B cell (primary cell): ENCODE data around the gene RASD1. TPM values are rescaled to one million over a fixed set of nuclear protein-coding genes. Genes with fewer than 3 reads are reported as not detected.

Experiments
- ATAC-seq: fragments of 200-7000 bp; cut with Tn5 transposase; one replicate; pipeline ENCODE4 v1.10.0; 2021; ENCODE audit warnings: low read depth, mild to moderate bottlenecking, moderate number of reproducible peaks, moderate library complexity
- CTCF ChIA-PET: fragments of 350-600 bp; sonication (Branson Sonifier 250); formaldehyde crosslinking; loops from one replicate; lab custom pipeline; 2021; ENCODE audit warnings: antibody characterized with exemption, inconsistent platforms; lab: Charles Lee
- POLR2A ChIA-PET: fragments of 350-600 bp; sonication (Branson Sonifier 250); formaldehyde crosslinking; loops from one replicate; lab custom pipeline; 2021; ENCODE audit warnings: antibody characterized with exemption; lab: Charles Lee
- DNase-seq: peaks from one replicate; pipeline ENCODE4 v3.0.0; 2013
- H2AFZ ChIP-seq: 2 replicates; pipeline ENCODE4 v1.6.1; 2012; ENCODE audit warnings: mild to moderate bottlenecking, low read depth, low read length; ENCODE audit not compliant: insufficient read depth, poor library complexity, severe bottlenecking
- H3K27ac ChIP-seq, 2 donors: 1 replicate in 1 of 2; 2 replicates in 1 of 2; pipeline ENCODE4 v1.5.1; 2012 to 2013; ENCODE audit warnings: low read length in 2 of 2, mild to moderate bottlenecking in 2 of 2, moderate library complexity in 1 of 2
- H3K27me3 ChIP-seq, 4 experiments: fragments of 200-600 bp in 1 of 4; sonication (generic) in 1 of 4; replicated peaks in 1 of 4; 1 replicate in 2 of 4; 2 replicates in 2 of 4; pipeline versions ENCODE4 v1.6.1 to v1.7.0; 2013 to 2016; ENCODE audit warnings: low read length in 3 of 4, mild to moderate bottlenecking in 2 of 4, mixed read lengths in 1 of 4, moderate library complexity in 1 of 4; ENCODE audit not compliant: insufficient read depth in 4 of 4, control insufficient read depth in 3 of 4; ENCODE audit errors: control extremely low read depth in 1 of 4
- H3K36me3 ChIP-seq, 2 experiments: replicated peaks in 1 of 2; 1 replicate in 1 of 2; 2 replicates in 1 of 2; pipeline versions ENCODE4 v1.6.1 to v1.7.1; 2013; ENCODE audit warnings: low read length in 1 of 2; ENCODE audit not compliant: insufficient read depth in 2 of 2, control insufficient read depth in 1 of 2; ENCODE audit errors: control extremely low read depth in 1 of 2, extremely low read depth in 1 of 2
- H3K4me1 ChIP-seq, 2 donors: fragments of 200-600 bp in 1 of 2; sonication (generic) in 1 of 2; 1 replicate in 1 of 2; 2 replicates in 1 of 2; pipeline versions ENCODE4 v1.5.1 to v1.6.1; 2013 to 2017; ENCODE audit warnings: low read length in 2 of 2; ENCODE audit not compliant: control insufficient read depth in 2 of 2, insufficient read depth in 2 of 2
- H3K4me2 ChIP-seq: replicated peaks from 2 replicates; pipeline ENCODE3; 2012; ENCODE audit warnings: mild to moderate bottlenecking, low read depth, low read length; ENCODE audit not compliant: poor library complexity, severe bottlenecking
- H3K4me3 ChIP-seq, 5 experiments: fragments of 200-600 bp in 1 of 5; sonication (generic) in 1 of 5; 1 replicate in 3 of 5; 2 replicates in 2 of 5; pipeline versions ENCODE4 v1.5.1 to v1.7.0; 2011 to 2016; ENCODE audit warnings: low read length in 4 of 5, mild to moderate bottlenecking in 4 of 5, low read depth in 2 of 5, control low read depth in 1 of 5, moderate library complexity in 1 of 5; ENCODE audit not compliant: insufficient read depth in 1 of 5; ENCODE audit errors: control extremely low read depth in 1 of 5, extremely low read depth in 1 of 5
- H3K79me2 ChIP-seq: fragments of 200-600 bp; sonication (generic); one replicate; pipeline ENCODE4 v1.6.0; 2016; ENCODE audit warnings: low read length; ENCODE audit not compliant: control insufficient read depth, insufficient read depth
- H3K9ac ChIP-seq: fragments of 200-600 bp; sonication (generic); 2 replicates; pipeline ENCODE4 v1.6.1; 2017; ENCODE audit warnings: mild to moderate bottlenecking, low read length, moderate library complexity
- H3K9me3 ChIP-seq, 3 donors: one replicate each; pipeline versions ENCODE4 v1.6.1 to v1.7.1; 2013; ENCODE audit warnings: low read length in 2 of 3; ENCODE audit not compliant: control insufficient read depth in 2 of 3, insufficient read depth in 1 of 3; ENCODE audit errors: control extremely low read depth in 1 of 3
- H4K20me1 ChIP-seq: 2 replicates; pipeline ENCODE4 v1.6.0; 2012; ENCODE audit warnings: mild to moderate bottlenecking, low read length; ENCODE audit not compliant: insufficient read depth, control insufficient read depth, poor library complexity, severe bottlenecking
- H3K27ac Mint-ChIP-seq: one replicate; pipeline ENCODE4 v1.8.0; 2021; ENCODE audit warnings: mixed read lengths
- H3K27me3 Mint-ChIP-seq: one replicate; pipeline ENCODE4 v1.8.0; 2021; ENCODE audit warnings: mixed read lengths
- H3K4me1 Mint-ChIP-seq: one replicate; pipeline ENCODE4 v1.8.0; 2021; ENCODE audit warnings: mixed read lengths
- H3K4me3 Mint-ChIP-seq: one replicate; pipeline ENCODE4 v1.8.0; 2021; ENCODE audit warnings: mixed read lengths
- H3K9me3 Mint-ChIP-seq: one replicate; pipeline ENCODE4 v1.8.0; 2022; ENCODE audit warnings: mixed read lengths; ENCODE audit not compliant: insufficient read depth
- CTCF ChIP-seq: fragments of 200-600 bp; IDR thresholded peaks from one replicate; pipeline ENCODE4 v1.8.0; 2022; ENCODE audit warnings: antibody characterized with exemption, mild to moderate bottlenecking
- EZH2 ChIP-seq: IDR thresholded peaks from 2 replicates; pipeline ENCODE4 v1.6.1; 2012; ENCODE audit warnings: borderline replicate concordance, low read depth, mild to moderate bottlenecking, moderate library complexity, low read length; ENCODE audit not compliant: insufficient read depth, poor library complexity, severe bottlenecking
- WGBS: methylation state at CpG from one replicate; pipeline ENCODE4 v1.1.5; 2013; ENCODE audit warnings: missing lambda C conversion rate; ENCODE audit not compliant: insufficient coverage; 5-methylcytosine and 5-hydroxymethylcytosine counted together
- intact Hi-C: fragments of 100-400 bp; cut with micrococcal nuclease; formaldehyde crosslinking; loops from one replicate; pipeline ENCODE4 v1.10.0; 2022
- polyA plus RNA-seq: library from polyadenylated mRNA; depleted of rRNA; stranded (reverse); fragments of >200 nt; gene quantifications from 2 replicates; pipeline ENCODE4 v1.2.3, GENCODE V29; 2012
- total RNA-seq, 2 donors: library from RNA; stranded (reverse); fragments of 120-200 nt in 1 of 2; gene quantifications; 1 replicate in 1 of 2; 2 replicates in 1 of 2; pipeline versions ENCODE4 v1.2.3 to v1.2.4, GENCODE V29; 2013 to 2022

Gene RASD1
- total and polyA plus RNA-seq, 2 donors (not counting 1 experiment from before 2014, with no cell fraction given) = 0.95 to 3.2 TPM

- ChIA-PET CTCF (no interaction called here), POLR2A (no interaction called here)
- no peaks in the 10 kb centered on the region for H3K9me3 ChIP-seq
- H3K9me3 Mint-ChIP-seq = no peaks in the 10 kb centered on the region
- H2AFZ ChIP-seq = no peak overlapping the region
- H3K27ac ChIP-seq = no peak overlapping the region
- no peak overlapping the region for H3K9ac ChIP-seq
- peaks cover 0 to 3% of the 10 kb centered on the region in 2 experiments for H3K36me3 ChIP-seq
- no peaks in the 10 kb centered on the region for H3K4me1 ChIP-seq
- H3K79me2 ChIP-seq = peaks cover 5% of the 10 kb centered on the region
- intact Hi-C loops = no loop called here
- DNase-seq (no peak), ATAC-seq (no peak)
- H3K4me3 ChIP-seq = no peak overlapping the region
- 95% methylated on average over 13 of the region's 19 CpGs for WGBS
- no peak overlapping the region for H3K4me2 ChIP-seq
- H3K27me3 Mint-ChIP-seq = no peaks in the 10 kb centered on the region
- no peaks in the 10 kb centered on the region for H4K20me1 ChIP-seq
- TF ChIP-seq CTCF (no peak), EZH2 (no peak)
- no peaks in the 10 kb centered on the region for H3K27me3 ChIP-seq
- no peaks in the 10 kb centered on the region for H3K4me1 Mint-ChIP-seq
- no peak overlapping the region for H3K4me3 Mint-ChIP-seq
- H3K27ac Mint-ChIP-seq = no peak overlapping the region
Measured at GRCh38 chr17:17523731-17524490, 27.7 kb upstream of the RASD1 start.

GRCh38 chr17:17523001-17523730 lies 27.0 kb upstream of the RASD1 start:
- no peaks in the 10 kb centered on the region for H3K4me1 ChIP-seq
- H3K4me3 ChIP-seq = no peak overlapping the region
- intact Hi-C loops = no loop called here
- ChIA-PET CTCF (no interaction called here), POLR2A (no interaction called here)
- H3K79me2 ChIP-seq = no peaks in the 10 kb centered on the region
- H3K9me3 ChIP-seq = no peaks in the 10 kb centered on the region
- no peaks in the 10 kb centered on the region for H3K4me1 Mint-ChIP-seq
- no peak overlapping the region for H3K27ac ChIP-seq
- H2AFZ ChIP-seq = no peak overlapping the region
- no peak overlapping the region for H3K27ac Mint-ChIP-seq
- H3K4me3 Mint-ChIP-seq = no peak overlapping the region
- no peak overlapping the region for H3K9ac ChIP-seq
- ATAC-seq (no peak), DNase-seq (no peak)
- 65% methylated on average over 13 of the region's 14 CpGs for WGBS
- H4K20me1 ChIP-seq = no peaks in the 10 kb centered on the region
- no peak overlapping the region for H3K4me2 ChIP-seq
- no peaks in the 10 kb centered on the region for H3K9me3 Mint-ChIP-seq
- TF ChIP-seq EZH2 = no peak
- TF ChIP-seq CTCF = no peak
- no peaks in the 10 kb centered on the region for H3K27me3 ChIP-seq
- H3K27me3 Mint-ChIP-seq = no peaks in the 10 kb centered on the region
- peaks cover 0 to 3% of the 10 kb centered on the region in 2 experiments for H3K36me3 ChIP-seq
